Fibroblast of the conjunctiva (primary cell): ENCODE results near the gene GNRHR.
"Not testable (repeated sequence)": the region's sequence is repeated elsewhere in the genome, so short reads cannot be mapped to it uniquely, and the experiment has no call there.

ENCODE experiments used
- DNase-seq: peaks from one replicate; pipeline ENCODE4 v3.0.0-alpha.2; 2010; ENCODE audit warnings: low read depth

GNRHR gene

DNA sequence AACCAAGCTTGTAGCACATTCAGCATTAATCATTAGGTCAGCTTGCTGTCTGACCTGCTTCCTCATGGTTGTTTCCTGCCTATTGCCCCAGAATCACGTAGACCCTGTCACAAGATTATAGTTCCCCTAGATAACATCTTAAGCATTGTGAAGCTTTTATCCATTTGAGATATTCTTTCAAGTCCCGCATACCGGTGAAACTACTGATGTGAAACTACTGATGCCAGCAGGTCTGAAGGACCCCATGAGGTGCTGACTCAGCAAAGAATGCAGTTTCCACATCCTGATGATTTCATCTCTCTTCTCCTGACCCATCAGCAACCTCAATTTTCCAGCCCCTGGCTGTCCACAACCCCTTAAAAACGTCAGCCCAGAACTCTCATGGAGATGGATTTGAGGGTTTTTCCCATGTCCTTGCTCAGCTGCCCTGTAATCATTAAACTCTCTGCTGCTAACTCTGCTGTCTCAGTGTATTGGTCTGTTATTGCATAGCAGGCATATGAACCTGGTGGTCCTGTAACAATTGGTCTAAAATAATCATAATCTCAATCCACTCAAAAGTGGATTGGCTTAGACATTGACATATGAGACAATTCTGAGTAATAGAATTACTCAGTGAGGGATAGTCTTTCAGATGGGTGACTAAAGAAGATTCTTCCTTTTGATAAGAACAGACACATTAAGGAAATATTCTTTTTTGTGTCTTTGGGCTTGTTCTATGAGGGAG, 26.9 kb downstream of the GNRHR start:
- DNase-seq, result no peak

DNA sequence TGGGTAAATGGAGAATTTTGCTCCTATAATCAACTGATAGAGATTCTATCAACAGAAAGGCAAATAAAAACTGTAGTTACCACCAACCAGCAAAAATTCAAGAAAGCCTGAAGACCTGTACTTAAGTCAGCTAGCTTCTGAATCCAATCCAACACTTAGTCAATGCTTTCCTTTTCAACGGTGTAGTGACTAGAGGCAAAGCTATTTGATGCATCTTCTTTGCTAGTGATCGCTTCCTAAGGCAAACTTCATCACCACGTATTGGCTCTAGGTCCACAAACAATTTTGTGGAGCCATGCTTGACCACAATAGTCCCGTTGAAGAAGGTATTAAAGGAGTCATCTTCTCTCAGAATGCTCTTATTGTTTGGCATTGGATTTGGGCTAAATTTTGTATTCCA, 28.2 kb downstream of the GNRHR start:
- no peak for DNase-seq

GRCh38 chr4:67725132-67725531, 29.1 kb downstream of the GNRHR start:
- no peak for DNase-seq

DNA sequence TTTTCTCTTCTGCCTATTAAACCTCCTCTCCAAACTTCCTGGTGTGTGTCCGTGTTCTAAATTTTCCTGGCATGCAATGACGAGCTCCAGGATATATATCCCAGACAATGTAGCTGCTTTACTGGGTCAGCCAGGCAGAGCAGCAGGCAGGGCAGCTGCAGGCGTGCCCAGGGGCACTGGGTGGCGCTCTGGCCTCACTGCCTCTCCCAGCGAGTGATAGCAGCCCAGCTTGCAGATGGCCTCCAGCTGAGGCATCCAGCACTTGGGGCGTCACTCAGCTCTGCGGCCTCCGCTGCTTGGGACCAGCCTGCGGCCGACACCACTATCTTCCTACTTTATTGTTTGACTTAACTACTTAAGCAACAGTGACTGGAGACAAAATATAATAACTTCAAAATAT, 30.2 kb downstream of the GNRHR start:
- no peak for DNase-seq

DNA sequence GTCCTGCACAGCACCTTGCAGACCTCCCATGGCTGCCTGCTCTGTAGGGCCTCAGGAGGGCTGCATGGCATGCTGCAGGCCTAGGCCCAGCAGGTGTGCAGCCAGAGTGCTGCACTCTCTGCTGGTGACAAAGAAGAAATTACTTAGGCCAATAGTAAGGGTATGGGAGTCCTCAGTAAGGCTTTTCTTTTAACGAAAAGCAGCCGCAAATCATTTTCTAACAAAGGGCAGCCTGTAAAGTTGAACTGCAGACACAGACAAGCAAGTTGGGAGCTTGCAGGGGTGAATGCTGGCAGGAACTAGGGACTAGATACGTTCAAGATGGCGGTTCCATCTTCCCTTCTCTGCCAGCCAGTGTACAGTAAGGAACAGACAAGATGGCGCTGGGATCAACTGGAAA, 30.8 kb downstream of the GNRHR start:
- DNase-seq, result no peak

GRCh38 chr4:67721770-67722597, 32.2 kb downstream of the GNRHR start:
- DNase-seq, result no peak

DNA sequence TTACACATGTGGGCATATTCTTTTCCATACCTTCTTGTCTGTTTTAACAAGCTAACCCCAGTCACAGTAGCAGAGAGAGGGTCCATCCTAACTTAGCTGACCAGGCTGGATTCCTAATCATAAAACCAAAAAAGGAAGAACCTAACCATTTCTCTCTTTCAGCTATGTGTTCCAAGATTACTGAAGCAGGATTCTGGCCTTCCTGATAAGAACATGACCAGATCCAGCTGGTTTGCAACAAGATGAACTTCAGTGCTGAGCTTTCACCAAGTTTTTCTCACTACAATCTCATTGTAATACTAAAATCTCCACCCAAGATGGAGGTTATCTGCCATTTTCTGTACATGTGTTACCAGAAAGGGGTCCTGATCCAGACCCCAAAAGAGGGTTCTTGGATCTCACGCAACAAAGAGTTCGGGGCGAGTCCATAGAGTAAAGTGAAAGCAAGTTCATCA, 32.8 kb downstream of the GNRHR start:
- no peak for DNase-seq

DNA sequence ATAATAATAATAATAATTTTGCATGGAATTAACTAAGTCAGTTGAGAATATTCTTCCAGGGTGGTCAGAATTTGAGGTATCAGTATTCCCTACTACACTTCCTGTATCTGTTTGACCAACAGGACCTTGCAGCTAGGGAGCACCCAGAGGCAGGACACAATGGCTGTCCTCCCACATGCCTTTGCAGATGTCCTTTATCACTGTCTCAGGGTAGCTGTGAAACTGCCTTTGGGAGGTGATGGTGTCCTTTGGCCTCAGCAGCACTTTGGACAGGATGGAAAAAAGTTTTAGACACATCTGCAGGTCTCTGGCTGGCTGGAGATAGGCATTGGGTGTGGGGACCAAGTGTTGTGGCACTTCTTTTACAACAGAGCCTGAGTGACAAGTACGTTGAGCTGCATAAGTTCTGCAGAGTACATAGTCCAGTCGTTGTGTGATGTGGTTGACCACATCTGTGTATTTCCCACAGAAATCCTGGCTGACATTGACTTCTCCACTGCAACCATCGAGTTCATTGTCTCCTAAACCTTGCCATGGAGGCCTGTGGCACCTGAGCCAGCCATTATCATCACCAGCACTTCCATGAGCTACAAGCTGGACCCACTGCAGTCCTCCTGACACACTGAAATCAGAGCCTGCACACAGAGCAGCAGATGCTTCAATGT, 34.1 kb downstream of the GNRHR start:
- DNase-seq, result no peak

DNA sequence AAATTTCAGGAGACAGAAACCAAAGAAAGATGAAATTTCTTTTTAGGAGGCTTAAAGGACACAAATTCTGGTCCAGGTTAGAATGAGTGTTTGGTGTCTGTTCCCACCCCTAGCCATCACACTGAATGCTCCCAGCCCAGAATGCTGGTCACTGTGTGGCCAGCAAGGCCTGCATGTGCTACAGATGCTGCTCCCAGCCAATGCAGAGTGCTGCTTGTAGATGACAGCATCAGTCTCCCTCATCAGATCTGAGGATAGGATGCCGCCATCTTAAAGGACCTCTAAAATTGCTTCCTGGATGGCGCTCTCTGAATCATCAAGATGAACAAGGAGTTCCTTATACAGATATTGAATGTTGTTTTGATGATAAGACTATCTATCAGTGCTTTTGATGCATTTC, 35.3 kb downstream of the GNRHR start:
- DNase-seq, result no peak

DNA sequence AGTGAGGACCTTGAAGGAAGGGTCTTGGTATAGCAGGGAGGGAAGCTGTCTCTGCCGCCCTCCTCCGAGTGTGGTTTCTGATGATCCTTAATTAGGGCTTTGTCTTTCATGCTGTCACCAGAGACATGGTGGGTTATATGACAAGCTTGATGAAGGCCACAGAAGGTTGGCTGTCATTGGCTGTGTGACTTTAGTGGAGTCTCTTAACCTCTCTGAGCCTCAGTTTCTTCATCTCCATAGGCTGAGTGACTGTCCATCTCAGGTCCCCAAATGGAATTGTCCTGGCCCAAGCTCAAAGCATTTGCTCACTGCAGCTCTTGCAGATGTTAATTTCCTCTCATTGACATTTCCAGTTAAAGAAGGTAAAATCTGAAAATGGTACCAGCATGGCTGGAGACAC, 36.6 kb downstream of the GNRHR start:
- DNase-seq, result no peak

GRCh38 chr4:67714955-67715354, 39.2 kb downstream of the GNRHR start:
- DNase-seq, result no peak

GRCh38 chr4:67714248-67714583, 40.0 kb downstream of the GNRHR start:
- no peak for DNase-seq

GRCh38 chr4:67713529-67714247, 40.5 kb downstream of the GNRHR start:
- DNase-seq, result no peak

DNA sequence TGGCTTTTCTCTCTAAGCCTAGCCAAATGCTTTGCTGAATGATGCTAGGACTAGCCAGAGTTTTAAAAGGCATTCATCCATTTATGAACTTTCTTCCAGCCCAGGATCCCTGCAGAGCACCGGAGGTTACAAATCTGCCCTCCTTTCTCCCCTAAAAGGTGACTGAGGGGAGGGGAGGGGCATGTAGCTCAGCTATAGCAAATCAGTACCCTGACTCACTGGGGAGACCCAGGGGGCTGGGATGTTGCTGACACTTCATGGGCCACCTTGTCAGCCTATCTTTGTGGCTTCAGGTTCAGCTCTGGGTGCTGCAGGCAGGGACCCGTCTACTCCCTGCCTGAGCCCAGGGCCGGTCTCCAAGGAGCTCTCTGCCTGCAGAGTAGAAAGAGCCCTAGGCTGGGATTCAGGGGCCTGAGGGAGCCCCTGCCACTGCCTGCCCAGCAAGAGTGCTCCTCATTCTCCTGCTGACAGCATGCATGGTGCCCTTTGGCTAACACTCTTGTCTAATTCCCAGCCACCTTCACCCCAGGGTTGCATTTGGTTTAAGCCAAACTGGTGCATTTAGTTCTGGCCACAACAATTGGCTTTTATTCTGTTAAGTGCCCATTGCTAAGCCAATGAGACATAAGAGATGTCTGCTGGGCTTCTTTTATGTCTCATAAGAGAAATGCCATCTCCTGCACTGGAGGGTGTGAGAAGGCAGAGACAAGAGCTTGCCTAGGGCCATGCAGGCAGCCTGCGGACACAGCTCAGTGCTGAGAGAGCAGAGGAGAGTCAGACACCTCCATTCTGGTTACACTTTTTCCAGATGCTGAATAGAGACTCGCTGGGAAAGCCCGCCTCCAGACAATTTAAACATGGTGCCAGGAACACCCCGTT, 41.3 kb downstream of the GNRHR start:
- no peak for DNase-seq

- no peak for DNase-seq
These were observed 42.1 kb downstream of the GNRHR start for GRCh38 chr4:67712000-67712625.

DNA sequence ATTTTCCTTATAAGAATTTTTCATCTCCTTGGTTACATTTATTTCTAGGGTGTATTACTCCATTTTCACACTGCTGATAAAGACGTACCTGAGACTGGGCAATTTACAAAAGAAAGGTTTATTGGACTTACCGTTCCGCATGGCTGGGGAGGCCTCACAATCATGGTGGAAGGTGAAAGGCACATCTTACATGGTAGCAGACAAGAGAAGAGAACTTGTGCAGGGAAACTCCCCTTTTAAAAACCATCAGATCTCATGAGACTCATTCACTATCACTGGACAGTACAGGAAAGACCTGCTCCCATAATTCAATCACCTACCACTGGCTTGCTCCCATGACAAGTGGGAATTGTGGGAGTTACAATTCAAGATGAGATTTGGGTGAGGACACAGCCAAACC, 47.5 kb downstream of the GNRHR start:
- not testable (repeated sequence) for DNase-seq

DNA sequence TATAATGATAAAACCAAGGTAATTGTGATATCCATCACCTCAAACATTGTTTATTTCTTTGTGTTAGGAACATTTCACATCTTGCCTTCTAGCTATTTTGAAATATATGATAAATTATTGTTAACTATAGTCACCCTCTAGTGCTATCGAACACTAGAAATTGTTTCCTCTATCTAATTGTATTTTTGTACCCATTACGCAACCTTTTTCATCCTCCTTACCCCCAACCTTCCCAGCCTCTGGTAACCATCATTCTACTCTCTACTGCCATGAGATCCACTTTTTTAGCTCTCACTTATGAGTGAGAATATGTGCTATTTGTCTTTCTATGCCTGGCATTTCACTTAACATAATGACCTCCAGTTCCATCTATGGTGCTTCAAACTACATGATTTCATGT, 49.3 kb downstream of the GNRHR start:
- no peak for DNase-seq

DNA sequence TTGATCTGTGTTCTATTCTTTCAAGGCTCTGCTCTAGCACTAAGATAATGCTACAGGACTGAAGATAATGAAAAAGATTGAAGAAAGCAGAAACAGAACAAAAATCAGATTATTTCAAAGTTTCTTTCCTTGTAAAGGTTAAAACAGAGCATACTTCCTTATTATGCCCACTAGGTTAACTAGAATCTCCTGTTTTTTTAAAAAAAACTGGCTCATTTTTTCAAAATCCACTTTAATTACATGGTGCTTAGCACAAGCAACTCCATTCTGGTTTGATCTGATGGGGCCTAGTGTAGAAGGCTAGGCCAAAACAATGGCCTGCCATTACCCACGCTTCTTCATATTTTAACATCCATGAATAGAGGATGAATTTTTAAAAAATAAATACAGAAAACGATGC, 52.0 kb downstream of the GNRHR start:
- no peak for DNase-seq

- no peak for DNase-seq
These were observed 52.7 kb downstream of the GNRHR start for GRCh38 chr4:67701517-67701850.

GRCh38 chr4:67700738-67701516, 53.3 kb downstream of the GNRHR start, which contains the start of gene UBA6:
Gene UBA6 (minus strand): TSS chr4:67701155. CDS start chr4:67701119, 36 bp downstream.
- DNase-seq, result peak; percentile 91
